COR-L47 (cell line): Measurements from ENCODE around the gene HSD17B12.
A peak's percentile ranks its signal among the peaks of the same experiment; 100 is the strongest.

Source experiments
- DNase-seq: peaks from one replicate; lab custom pipeline; 2025; lab: John Stamatoyannopoulos, UW

HSD17B12 gene

DNA sequence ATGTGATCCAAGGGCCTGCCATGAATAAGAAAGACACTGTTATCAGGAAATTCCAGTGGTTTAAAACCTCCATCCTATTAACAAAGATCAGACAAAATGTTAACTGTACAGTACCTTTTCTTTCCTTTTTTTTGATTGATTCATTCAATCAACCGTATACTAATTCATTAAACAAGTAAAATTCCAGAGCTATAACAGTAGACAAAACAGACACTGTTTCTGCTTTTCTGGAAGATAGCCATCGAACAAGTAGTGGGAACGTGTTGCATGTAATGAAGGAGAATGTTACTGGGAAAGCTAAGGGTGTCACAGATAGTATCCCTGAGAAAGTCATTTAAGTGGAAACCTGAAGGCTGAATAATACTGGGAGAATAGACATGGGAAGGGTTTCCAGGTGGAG, 126.4 kb downstream of the HSD17B12 start:
- no peak for DNase-seq

DNA sequence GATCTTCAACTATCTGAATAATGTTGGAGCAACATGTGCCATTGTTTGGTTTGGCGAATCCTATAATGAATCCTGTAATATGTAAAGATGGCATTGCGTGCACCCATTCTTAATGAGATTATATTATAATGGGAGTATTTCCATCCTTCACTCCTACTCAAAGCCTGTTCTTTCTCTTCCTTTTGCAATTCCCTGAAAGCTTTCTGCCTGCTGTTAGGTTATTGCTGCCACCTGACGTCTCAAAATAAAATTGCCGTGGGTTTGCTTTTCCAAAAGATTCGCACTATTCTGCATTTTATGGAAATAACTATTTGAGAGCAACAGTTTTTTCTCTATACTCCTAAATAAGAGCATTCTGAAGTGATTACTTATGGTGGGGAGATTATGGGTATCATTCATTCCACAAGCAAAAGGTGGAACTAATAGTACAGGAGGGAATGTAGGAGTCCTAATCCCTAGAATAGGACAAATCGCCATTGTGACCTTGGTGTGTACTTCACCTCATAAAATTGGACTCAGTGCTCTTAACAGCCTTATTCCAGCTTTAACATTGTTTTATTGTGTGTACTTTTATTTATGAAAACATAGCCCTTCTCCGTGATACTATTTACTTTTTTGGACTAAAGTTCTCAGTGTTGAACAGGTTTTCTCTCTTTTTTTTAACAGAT, 130.5 kb downstream of the HSD17B12 start:
- no peak for DNase-seq

DNA sequence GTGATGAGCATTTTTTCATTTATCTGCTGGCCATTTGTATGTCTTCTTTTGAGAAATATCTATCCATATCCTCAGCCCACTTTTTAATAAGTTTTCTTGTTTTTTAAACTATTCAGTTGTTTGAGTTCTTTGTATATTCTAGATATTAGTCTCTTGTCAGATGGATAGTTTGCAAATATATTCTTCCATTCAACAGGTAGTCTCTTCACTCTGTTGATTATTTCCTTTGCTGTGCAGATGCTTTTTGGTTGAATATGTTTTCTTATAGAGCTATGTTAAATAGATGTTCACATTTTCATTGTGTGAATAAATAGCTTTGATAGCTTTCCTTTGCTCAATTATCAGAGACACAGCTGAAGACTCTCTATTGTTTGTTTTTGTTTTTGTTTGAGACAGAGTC, 131.9 kb downstream of the HSD17B12 start:
- DNase-seq = no peak

DNA sequence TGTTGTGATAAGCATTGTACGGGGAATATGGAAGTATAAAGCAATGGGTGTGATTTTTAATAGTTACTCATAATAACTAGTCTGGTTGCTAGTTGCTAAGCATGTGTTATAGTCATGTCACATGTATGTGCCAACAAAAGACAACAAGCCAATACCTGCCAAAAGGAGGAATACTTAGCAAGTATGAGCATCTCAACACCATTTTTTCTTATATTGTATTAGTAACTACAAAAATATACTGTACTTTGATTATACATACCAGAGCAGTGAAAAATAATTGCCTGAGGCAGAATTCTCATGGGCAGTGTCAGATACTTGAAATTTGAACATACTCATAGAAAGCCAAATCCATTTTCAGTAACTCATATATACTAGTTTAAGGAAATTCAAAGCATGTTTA, 137.7 kb downstream of the HSD17B12 start:
- DNase-seq = no peak

DNA sequence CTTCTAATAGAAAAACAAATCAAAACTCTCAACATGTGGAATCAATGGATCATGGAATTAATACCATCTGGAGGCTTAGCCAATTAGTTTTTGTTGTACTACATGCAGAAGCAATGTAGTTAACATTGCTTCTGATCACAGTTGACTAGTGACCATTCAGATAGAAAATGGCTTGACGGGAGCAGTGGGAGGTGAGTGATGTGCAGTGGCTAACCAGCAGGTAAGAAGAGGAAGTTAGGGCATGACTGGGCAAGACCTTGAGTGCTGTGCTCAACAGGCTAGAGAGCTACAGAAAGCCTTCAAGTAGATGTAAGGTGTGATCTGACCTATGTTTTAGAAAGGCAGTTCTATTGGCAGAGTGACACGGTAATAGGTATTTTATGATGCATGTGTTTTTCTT, 139.4 kb downstream of the HSD17B12 start:
- DNase-seq = no peak

DNA sequence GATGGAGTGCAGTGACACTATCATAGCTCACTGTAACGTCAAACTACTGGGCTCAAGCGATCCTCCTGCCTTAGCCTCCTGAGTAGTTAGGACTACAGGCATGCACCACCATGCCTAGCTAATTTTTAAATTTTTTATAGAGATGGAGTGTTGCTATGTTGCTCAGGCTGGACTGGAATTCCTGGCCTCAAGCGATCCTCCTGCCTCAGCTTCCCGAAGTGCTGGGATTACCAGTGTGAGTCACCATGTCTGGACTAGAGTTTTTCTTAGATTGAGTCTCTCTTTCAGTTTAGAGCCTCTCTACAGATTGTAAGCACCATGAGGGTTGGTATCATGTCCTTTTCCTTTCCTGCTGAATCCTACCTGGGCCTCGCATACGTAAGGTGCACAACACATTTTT, 142.8 kb downstream of the HSD17B12 start:
- DNase-seq = no peak

DNA sequence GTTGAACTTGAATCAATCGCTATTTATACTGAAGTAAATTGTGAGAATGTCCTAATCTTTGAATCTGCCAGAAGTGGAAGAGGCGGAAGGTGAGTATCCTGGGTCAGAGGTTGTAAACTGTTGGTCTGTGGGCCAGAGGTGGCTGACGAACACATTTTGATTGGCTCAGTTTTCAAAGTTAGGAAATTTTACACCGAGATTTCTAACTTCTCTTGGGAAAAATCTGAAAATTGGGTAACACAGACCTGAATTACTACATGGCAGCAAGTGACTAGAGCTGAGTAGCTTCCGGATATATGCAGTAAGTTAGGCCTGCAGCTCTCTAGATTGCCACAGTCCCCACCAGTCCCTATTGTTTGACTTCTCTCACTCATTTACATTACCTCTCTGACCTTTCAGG, 143.3 kb downstream of the HSD17B12 start:
- no peak for DNase-seq

DNA sequence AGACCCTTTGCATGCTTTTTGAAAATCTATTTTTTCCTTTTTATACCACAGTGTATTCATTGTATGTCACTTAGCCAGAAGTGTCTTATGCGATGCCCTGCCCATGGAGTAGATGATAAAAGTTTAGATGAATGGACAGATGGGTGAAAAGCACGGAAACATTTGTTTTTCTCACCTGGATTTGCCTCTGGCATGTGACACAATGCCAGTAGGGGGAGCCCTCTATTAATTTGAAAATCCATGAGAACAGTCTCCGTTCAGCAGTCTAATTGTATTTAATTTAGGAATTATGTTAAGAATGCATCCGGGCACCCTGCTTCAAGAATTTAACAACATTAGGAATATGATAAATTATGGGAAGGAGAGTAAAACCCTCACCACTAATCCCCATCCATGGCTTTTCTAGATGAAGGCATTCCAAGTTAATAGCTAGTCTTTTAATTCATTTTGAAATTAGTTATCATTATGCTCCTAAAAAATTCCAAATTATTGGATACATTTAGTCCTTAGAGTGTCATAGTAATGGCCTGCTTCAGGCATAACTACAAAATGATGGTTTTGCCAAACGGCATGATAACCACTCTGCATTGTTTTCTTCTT, 144.8 kb downstream of the HSD17B12 start:
- peak; percentile 55 for DNase-seq

DNA sequence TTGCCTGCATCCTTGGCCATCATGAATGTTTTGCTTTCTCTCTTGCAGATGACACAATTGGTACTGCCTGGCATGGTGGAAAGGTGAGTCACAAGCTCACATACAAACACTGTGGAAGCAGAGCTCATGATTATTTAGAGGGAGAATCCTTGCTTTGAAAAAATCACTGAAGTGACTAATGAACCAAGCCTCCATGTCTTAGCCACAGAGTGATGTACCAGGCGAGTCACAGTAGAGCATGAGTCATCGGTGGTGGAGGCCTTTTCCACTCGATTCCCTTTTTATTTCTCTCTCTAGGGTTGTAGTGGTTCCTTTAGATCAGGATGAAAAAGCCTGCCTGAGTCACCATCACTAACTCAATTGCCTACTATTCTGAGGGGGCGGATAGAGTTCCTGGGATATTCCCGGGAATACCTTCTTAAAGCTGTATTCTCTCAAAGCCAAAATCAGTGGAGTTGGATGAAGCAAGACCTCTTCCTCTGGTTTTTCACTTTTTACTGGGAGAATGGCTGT, 150.4 kb downstream of the HSD17B12 start:
- DNase-seq = no peak

DNA sequence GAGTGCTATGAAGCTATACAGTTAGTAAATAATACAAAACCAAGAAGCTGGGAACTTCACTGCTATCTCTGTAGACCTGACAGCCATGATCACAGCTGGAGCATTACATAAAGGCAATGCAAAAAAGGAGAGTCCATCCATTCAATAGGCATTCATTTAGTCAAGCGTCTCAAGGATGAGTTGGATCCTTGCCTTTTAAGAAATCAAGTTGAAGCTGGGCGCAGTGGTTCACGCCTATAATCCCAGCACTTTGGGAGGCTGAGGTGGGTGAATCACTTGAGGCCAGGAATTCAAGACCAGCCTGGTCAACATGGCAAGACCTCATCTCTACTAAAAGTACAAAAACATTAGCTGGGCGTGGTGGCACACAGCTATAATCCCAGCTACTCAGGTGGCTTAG, 152.0 kb downstream of the HSD17B12 start:
- DNase-seq = no peak

DNA sequence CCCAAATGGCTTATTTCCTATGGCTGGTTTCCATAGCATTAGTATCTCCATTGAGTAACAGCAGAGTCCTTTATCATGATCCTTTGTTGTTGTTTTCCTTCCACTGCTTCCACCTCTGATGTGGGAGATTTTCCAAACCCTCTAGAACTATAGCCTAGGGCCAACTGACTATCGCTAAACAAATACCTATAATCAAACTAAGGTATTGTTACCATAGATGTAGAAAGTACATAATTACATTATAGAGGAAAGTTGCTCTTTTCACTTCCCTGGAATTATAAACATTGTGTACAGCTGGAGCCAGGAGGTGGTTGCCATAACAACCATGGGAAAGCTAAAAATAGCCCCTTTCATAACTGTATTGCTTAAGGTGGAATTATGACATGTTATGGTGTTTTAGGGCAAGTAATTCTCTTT, 153.1 kb downstream of the HSD17B12 start:
- DNase-seq = peak; percentile 55

DNA sequence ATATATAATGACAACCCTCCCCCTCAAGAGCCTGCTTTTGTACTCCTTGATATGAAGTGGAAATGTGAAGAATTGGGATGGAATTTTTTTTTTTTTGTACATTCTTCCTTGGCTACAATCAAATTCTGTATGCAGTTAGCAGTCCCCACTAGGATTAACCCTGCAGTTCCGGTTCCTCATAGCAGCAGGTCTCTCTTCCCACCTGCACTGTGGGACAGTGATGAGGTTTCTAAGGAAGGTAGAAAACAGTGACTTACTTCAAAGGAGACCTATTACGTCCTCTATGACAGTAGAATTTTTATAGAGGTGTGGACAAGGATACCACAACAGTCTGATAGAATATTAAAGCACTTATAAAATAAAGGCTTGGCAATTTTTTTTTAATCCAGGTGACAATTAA, 153.7 kb downstream of the HSD17B12 start:
- DNase-seq = no peak

DNA sequence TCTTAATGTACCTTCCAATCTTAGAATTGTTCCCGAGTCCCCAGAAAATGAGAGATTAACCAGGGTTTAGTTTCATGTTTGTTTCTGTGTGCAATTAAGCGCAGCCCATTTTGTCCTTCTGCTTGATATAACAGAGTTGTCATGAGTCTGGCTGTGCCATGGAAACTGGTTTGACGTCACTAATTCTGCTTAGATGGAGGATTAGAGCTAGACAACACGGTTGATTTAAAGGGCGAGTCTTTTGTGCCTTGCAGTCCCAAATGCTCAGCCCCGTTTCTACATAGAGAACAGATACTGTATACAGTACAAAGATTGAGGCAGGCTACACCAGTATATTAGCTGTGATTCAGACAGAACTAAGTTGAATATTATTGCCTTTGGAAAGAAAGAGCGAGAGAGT, 154.6 kb downstream of the HSD17B12 start:
- no peak for DNase-seq

DNA sequence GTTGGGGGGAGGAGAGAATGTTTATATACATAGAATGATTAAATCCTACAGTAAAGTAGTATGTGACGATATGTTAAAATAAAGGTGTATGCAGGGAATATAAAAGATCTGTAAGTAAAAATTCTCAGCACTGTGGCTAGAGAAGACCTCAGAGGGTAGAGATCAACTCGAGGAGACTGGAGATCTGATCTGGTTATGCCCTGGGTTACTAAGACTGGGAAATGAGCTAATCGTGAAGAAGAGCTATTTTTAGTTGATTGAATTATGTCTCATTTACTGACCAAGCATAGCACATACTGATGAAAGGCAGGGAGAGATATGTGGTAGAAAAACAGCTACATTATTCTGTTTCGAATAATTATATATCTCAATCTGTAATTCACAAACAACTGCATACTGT, 157.3 kb downstream of the HSD17B12 start:
- DNase-seq = no peak

DNA sequence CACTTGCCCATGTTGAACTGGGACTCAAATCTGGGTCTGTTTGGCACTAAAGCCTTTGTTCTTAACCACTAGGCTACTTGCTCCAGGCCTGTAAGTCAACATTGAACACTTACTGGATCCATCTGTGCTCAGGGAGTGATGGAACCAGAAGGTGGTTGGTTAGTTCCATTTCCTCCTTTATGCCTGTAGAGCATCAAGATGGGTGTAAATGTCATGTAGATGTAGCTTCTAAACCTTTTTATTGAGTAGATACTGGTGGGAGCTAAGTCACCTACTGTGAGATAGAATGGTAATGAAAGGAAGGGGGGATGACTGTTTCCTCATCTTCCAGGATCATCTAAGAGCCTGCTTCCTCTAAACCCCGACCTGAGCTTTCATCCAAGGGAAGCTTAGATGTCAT, 161.5 kb downstream of the HSD17B12 start:
- DNase-seq = no peak

DNA sequence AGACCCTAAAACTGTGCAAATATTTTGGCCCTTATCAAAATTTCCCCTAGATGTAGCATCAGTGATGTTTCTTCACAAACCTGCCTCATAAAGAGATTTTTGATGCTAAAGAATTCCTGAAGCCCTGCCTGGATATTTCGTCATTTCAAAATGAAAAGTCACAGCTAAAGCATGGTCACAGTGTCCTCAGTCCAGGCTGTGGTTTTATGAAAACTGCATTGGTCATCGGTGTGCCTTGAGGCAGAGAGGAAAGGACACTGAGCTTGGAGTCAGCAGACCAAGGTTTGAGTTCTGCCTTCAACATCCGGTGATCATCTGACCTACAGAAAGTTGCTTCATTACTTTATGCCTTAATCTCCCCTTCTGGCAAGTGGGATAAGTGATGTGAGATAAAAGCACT, 165.3 kb downstream of the HSD17B12 start:
- no peak for DNase-seq

DNA sequence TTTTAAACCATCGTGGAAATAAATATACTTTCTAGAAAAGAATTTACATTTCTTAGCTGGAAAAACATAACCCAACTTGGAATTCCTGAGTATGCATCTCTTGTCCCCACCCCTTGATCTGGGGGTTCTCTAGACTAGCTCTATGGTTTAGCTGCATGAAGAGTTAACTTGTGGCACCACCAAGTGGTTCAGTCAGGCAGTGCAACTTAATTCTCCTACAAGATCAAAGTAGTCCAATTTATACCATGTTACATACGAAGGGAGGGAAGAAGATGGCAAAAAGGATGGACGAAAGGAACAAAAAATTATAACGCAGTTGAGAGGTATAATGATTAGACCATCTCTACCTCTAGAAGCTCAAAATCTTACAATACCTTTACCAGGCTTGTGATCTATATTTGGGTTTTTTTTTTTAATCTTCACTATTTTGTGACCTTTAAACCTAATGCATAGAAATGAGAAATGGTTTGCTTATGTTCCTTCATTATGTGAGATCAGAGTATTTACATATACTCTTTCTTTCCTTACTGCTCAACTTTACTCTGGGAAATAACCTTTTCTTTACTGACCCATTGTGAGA, 171.6 kb downstream of the HSD17B12 start:
- peak; percentile 47 for DNase-seq

DNA sequence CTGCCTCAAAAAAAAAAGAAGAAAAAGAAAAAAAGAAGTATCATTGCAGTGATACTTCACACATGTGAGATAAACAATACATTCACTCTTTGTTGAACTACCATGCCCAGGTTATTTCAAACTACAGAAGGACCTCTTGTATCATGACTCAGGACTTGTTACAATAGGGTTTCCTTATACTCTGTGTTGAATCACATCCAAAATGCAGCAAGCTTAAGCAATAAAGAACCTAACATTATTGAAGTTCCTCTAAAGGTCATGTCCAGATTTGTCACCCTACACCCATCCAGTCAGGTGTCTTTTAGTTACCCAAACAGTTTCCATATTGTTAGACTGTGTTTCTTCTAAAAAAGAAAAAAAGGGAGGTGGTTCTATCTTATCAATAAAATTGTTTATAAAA, 173.2 kb downstream of the HSD17B12 start:
- no peak for DNase-seq

DNA sequence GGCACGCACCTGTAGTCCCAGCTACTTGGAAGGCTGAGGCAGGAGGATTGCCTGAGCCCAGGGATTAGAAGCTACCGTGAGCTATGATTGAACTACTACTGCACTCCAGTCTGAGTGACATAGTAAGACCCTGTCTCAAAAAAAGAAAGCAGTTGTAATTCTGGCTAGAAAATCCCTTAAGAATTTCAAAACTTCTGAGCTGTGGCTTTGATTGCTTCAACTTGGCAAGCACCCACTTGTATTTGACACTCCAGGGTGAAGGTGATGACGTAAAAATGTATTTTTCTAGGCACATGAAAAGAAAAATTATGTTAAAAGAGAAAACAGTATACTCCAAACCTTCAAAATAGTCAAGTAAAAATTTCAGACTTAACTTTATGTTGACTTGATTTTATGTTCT, 176.5 kb downstream of the HSD17B12 start:
- no peak for DNase-seq

DNA sequence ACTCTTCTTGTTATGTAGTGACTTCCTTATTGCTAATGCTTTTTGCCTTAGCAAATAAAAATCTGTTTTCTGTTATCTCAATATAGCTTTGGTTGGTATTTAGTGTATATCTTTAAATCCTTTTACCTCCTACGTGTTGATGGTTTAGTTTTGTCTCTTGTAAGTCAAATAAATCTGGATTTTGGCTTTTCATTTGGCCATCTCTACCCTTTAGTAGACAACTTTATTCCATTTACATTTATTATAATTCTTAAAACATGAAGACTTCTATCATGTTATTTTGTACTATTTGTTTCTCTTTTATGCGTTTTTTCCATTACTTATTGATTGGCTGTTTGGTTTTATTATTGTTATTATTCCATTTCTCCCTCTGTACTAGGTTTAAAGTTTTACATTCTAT, 180.6 kb downstream of the HSD17B12 start:
- no peak for DNase-seq

DNA sequence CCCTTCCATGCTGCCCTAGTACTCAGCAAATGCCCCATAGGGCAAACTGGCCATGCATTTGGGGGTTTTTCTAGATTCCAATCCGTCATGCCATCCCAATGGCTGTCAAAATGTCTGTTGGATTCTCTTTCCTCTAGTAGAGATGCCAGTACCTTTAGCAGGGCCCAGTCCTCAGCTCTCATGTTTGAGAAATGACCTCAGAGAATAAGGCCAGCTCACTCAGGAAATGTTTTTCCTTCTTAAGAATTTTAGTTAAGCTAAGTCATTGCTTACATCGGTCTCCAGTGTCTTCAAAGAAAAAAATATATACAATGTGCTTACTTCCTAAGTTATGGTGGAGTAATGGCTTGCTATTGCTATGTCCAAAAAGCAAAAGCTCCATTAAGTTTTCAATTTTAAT, 186.0 kb downstream of the HSD17B12 start:
- DNase-seq = no peak

DNA sequence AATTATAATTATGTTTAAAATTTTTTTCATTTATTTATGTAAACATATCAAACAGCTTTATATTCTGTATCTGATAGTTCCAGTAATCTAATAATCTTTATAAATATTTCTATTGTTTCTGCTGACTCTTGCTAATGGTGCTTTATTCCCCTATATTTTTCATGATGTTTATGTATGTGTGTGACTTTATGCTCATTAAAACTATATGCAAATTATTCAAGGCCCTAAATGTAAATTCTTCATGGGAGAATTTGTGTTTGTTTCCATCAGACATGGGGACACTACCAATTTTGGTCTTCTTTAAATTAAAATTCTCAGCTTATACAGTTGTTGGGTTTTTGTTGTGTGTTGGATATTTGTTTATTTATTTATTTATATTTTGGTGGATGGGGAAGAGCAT, 186.4 kb downstream of the HSD17B12 start:
- no peak for DNase-seq

DNA sequence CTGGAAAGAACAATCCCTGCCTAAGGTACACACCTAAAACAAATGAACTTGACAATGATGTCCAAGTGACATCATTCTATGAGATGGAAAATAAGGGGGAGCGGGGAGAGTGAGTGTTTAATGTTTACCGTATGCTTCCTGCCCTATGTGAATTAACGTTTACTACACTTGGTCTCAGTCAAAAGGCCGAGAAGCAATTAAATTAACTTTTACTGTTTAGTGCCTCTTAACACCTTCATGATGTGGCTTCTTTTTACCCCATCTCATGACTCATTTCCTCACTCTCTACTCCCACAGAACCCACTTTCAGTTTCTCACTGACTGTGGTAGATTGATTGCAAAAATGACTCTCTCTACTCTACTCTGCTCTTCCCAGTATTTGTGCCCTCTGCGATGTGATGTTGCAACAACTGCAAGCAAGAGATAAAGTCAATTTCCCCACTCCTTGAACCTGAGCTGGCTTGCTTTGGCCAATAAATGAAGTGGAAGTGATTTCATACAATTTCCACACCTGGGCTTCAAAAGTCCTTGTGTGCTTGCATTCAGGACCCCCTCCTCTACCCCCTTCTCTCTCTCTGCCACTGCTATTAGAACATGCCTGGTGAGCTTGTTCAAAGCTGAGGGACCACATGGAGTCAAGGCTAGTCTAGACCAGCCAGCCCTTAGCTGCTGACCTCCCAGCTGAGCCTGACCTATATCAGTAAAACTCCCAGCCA, 188.5 kb downstream of the HSD17B12 start:
- no peak for DNase-seq
